Astrocyte (in vitro differentiated cells and primary cell): ENCODE measurements around the gene ATP2B3.
A peak's percentile ranks its signal among the peaks of the same experiment; 100 is the strongest.

ENCODE experiments used
- EZH2 ChIP-seq: IDR thresholded peaks from 2 replicates; pipeline ENCODE4 v1.6.1; 2012; ENCODE audit warnings: mild to moderate bottlenecking, low read length, inconsistent platforms; ENCODE audit not compliant: insufficient read depth
- TF ChIP-seq, protein P1 (sequence below): IDR thresholded peaks from 2 replicates; pipeline ENCODE4 v1.5.1; 2011; ENCODE audit warnings: low read depth, mild to moderate bottlenecking, inconsistent platforms, low read length, moderate library complexity; ENCODE audit not compliant: insufficient read depth

DNA sequence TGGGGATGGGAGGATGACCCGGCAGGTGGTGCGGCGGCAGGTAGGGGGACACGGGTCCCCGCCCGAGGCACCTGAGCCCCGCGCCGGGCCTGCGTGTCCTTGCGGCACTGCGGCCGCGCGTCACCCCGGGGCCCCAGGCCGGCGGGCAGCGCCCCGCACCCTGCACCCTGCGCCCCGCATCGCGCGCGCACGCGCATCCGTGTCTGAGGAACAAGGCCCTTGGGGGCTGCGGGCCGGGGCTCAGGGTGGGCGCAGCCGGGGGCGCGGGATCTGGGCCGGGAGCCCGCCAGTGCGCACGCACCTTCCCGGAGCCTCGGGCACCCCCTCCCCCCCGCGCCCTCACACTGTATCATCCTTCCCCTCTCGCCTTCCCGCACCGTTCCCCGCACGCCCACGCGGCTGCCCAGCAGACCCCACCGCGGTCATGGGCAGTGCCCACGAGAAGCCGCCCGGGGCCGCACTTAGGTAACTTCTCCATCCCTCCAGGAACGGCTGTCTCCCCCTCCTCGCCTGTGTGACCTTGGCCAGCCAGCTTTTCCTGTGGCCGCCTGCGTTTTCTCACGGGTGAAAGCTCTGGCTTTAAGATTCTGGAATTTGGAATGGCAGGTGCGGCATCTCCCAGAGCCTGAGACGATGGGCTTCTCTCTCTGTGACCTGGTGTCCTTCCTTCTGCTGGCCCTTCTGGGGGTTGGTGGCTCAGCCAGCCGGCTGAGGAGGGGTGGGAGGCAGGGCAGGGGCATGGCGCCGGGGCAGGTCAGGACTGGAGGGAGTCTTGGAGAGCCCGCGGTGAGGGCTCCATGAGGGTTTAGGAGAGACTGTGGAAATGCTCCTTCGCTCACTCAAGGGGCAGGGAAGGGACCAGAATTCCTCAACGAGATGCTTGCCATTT, 748 bp downstream of the ATP2B3 start:
- TF ChIP-seq, protein P1, sequence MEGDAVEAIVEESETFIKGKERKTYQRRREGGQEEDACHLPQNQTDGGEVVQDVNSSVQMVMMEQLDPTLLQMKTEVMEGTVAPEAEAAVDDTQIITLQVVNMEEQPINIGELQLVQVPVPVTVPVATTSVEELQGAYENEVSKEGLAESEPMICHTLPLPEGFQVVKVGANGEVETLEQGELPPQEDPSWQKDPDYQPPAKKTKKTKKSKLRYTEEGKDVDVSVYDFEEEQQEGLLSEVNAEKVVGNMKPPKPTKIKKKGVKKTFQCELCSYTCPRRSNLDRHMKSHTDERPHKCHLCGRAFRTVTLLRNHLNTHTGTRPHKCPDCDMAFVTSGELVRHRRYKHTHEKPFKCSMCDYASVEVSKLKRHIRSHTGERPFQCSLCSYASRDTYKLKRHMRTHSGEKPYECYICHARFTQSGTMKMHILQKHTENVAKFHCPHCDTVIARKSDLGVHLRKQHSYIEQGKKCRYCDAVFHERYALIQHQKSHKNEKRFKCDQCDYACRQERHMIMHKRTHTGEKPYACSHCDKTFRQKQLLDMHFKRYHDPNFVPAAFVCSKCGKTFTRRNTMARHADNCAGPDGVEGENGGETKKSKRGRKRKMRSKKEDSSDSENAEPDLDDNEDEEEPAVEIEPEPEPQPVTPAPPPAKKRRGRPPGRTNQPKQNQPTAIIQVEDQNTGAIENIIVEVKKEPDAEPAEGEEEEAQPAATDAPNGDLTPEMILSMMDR = no peak
- TF ChIP-seq EZH2 = peak; percentile 61
